H1 (cell line): ENCODE measurements around the gene TEX29. TPM values are rescaled to one million over a fixed set of nuclear protein-coding genes. Genes with fewer than 3 reads are reported as not detected.

Experiments
- CTCF ChIA-PET: fragments of 300-600 bp; sonication (Branson Sonifier 250); formaldehyde crosslinking; loops from one replicate; lab custom pipeline; 2021; ENCODE audit not compliant: partially characterized antibody; lab: Charles Lee
- POLR2A ChIA-PET: fragments of 300-600 bp; sonication (Branson Sonifier 250); formaldehyde crosslinking; loops from one replicate; lab custom pipeline; 2021; ENCODE audit warnings: inconsistent platforms; ENCODE audit not compliant: partially characterized antibody; lab: Charles Lee
- DNase-seq, 2 experiments: peaks; one replicate each; pipeline versions ENCODE4 v3.0.0 to v3.0.0-alpha.2; 2010 to 2022; ENCODE audit warnings: low spot score in 2 of 2, low read depth in 1 of 2, mixed read lengths in 1 of 2
- FAIRE-seq: peaks from 2 replicates; lab custom pipeline; 2011; peaks lifted over from hg19 to GRCh38; lab: Jason Lieb, UNC
- H2AFZ ChIP-seq: 2 replicates; pipeline ENCODE4 v1.8.1; 2012; ENCODE audit warnings: low read length, inconsistent platforms
- H2AK5ac ChIP-seq: 2 replicates; pipeline ENCODE4 v1.6.1; 2013; ENCODE audit warnings: low read depth, low read length
- H2BK120ac ChIP-seq: replicated peaks from 2 replicates; pipeline ENCODE3; 2013; ENCODE audit warnings: low read depth, low read length, inconsistent platforms
- H2BK12ac ChIP-seq: 2 replicates; pipeline ENCODE4 v1.6.1; 2013; ENCODE audit warnings: low read depth, low read length
- H2BK15ac ChIP-seq: 2 replicates; pipeline ENCODE4 v1.6.1; 2013; ENCODE audit warnings: low read length
- H2BK20ac ChIP-seq: 2 replicates; pipeline ENCODE4 v1.6.1; 2013; ENCODE audit warnings: low read length
- H2BK5ac ChIP-seq: 2 replicates; pipeline ENCODE4 v1.6.1; 2013; ENCODE audit warnings: low read depth, low read length
- H3K14ac ChIP-seq: 2 replicates; pipeline ENCODE4 v1.6.1; 2013; ENCODE audit warnings: inconsistent platforms; ENCODE audit not compliant: insufficient read length
- H3K18ac ChIP-seq: 2 replicates; pipeline ENCODE4 v1.6.1; 2013; ENCODE audit warnings: low read length; ENCODE audit errors: extremely low read depth
- H3K23ac ChIP-seq: 2 replicates; pipeline ENCODE4 v1.6.1; 2013; ENCODE audit warnings: inconsistent platforms; ENCODE audit not compliant: insufficient read length
- H3K23me2 ChIP-seq: 2 replicates; pipeline ENCODE4 v1.6.1; 2013; ENCODE audit warnings: low read depth, low read length
- H3K27ac ChIP-seq: 2 replicates; pipeline ENCODE4 v1.6.1; 2011; ENCODE audit warnings: low read depth, low read length, inconsistent platforms
- H3K27me3 ChIP-seq, 4 experiments: replicated peaks in 1 of 4; 1 replicate in 1 of 4; 2 replicates in 3 of 4; pipeline versions ENCODE4 v1.6.1 to v1.8.1; 2011 to 2013; ENCODE audit warnings: low read length in 3 of 4, mild to moderate bottlenecking in 3 of 4, inconsistent platforms in 2 of 4, mixed read lengths in 2 of 4, moderate library complexity in 1 of 4; ENCODE audit not compliant: control insufficient read depth in 3 of 4, insufficient read depth in 3 of 4; ENCODE audit errors: extremely low read depth in 1 of 4
- H3K36me3 ChIP-seq, 4 experiments: 2 replicates each; pipeline versions ENCODE4 v1.6.1 to v1.8.1; 2011 to 2013; ENCODE audit warnings: mild to moderate bottlenecking in 4 of 4, low read length in 3 of 4, moderate library complexity in 2 of 4, control low read depth in 1 of 4, inconsistent platforms in 1 of 4; ENCODE audit not compliant: insufficient read depth in 4 of 4, control insufficient read depth in 2 of 4
- H3K4ac ChIP-seq: replicated peaks from 2 replicates; pipeline ENCODE3; 2013; ENCODE audit warnings: low read length, low read depth, mixed read lengths, inconsistent platforms; ENCODE audit not compliant: insufficient read length
- H3K4me1 ChIP-seq, 4 experiments: replicated peaks in 1 of 4; 1 replicate in 1 of 4; 2 replicates in 3 of 4; pipeline versions ENCODE4 v1.6.1 to v1.8.1; 2011 to 2013; ENCODE audit warnings: low read length in 3 of 4, inconsistent platforms in 2 of 4, mixed read lengths in 1 of 4; ENCODE audit not compliant: insufficient read depth in 4 of 4, control insufficient read depth in 3 of 4
- H3K4me2 ChIP-seq, 2 experiments: 2 replicates each; pipeline versions ENCODE4 v1.6.1 to v1.8.1; 2011 to 2013; ENCODE audit warnings: low read depth in 2 of 2, low read length in 2 of 2, control low read depth in 1 of 2, inconsistent platforms in 1 of 2, mild to moderate bottlenecking in 1 of 2; ENCODE audit not compliant: insufficient read depth in 1 of 2
- H3K4me3 ChIP-seq, 4 experiments: fragments of 200-600, 300-600 bp in 1 of 4; sonication (generic), shearing (Covaris generic), sonication (Bioruptor Twin) in 1 of 4; 2 replicates each; pipeline versions ENCODE4 v1.5.1 to v1.8.1; 2011 to 2016; ENCODE audit warnings: low read length in 4 of 4, low read depth in 3 of 4, control low read depth in 2 of 4, inconsistent platforms in 2 of 4, mild to moderate bottlenecking in 2 of 4, mixed read lengths in 1 of 4, moderate library complexity in 1 of 4; ENCODE audit not compliant: insufficient read depth in 2 of 4; ENCODE audit errors: extremely low read depth in 1 of 4
- H3K56ac ChIP-seq: replicated peaks from 2 replicates; pipeline ENCODE3; 2013; ENCODE audit warnings: low read depth, mild to moderate bottlenecking, mixed read lengths, low read length, inconsistent platforms; ENCODE audit not compliant: insufficient read length
- H3K79me1 ChIP-seq: 2 replicates; pipeline ENCODE4 v1.6.1; 2013; ENCODE audit warnings: low read depth, low read length, control low read depth
- H3K79me2 ChIP-seq, 2 experiments: 2 replicates each; pipeline versions ENCODE4 v1.6.1 to v1.8.1; 2012 to 2013; ENCODE audit warnings: low read length in 2 of 2, mild to moderate bottlenecking in 2 of 2, inconsistent platforms in 1 of 2; ENCODE audit not compliant: insufficient read depth in 2 of 2, control insufficient read depth in 1 of 2
- H3K9ac ChIP-seq, 4 experiments: replicated peaks in 1 of 4; 1 replicate in 1 of 4; 2 replicates in 3 of 4; pipeline versions ENCODE4 v1.6.1 to v1.8.1; 2011 to 2013; ENCODE audit warnings: low read depth in 3 of 4, low read length in 3 of 4, control low read depth in 2 of 4, mild to moderate bottlenecking in 2 of 4, moderate library complexity in 2 of 4, inconsistent platforms in 1 of 4; ENCODE audit errors: extremely low read depth in 1 of 4
- H3K9me3 ChIP-seq, 2 experiments: 2 replicates each; pipeline versions ENCODE4 v1.6.1 to v1.8.1; 2012 to 2013; ENCODE audit warnings: mild to moderate bottlenecking in 2 of 2, moderate library complexity in 2 of 2, control low read depth in 1 of 2, inconsistent platforms in 1 of 2, low read depth in 1 of 2, low read length in 1 of 2, mixed read lengths in 1 of 2; ENCODE audit not compliant: insufficient read depth in 2 of 2
- H4K20me1 ChIP-seq, 2 experiments: replicated peaks in 1 of 2; 2 replicates each; pipeline versions ENCODE3 to v1.8.1; 2011 to 2013; ENCODE audit warnings: inconsistent platforms in 2 of 2, low read length in 2 of 2, mild to moderate bottlenecking in 1 of 2; ENCODE audit not compliant: insufficient read depth in 2 of 2, control insufficient read depth in 1 of 2
- H4K5ac ChIP-seq: 2 replicates; pipeline ENCODE4 v1.6.1; 2013; ENCODE audit warnings: low read length, low read depth, mixed read lengths, inconsistent platforms; ENCODE audit not compliant: insufficient read length
- H4K8ac ChIP-seq: 2 replicates; pipeline ENCODE4 v1.8.0; 2013; ENCODE audit warnings: mild to moderate bottlenecking, moderate library complexity, low read length, inconsistent platforms; ENCODE audit not compliant: insufficient read depth; ENCODE audit errors: extremely low read depth
- H4K91ac ChIP-seq: replicated peaks from 2 replicates; pipeline ENCODE3; 2013; ENCODE audit warnings: low read length, mixed read lengths, inconsistent platforms; ENCODE audit not compliant: insufficient read length
- CHD1 ChIP-seq: IDR thresholded peaks from 2 replicates; pipeline ENCODE4 v1.6.1; 2012; ENCODE audit warnings: low read depth, low read length, improper control_type of control experiment
- GTF2F1 ChIP-seq: IDR thresholded peaks from 2 replicates; pipeline ENCODE4 v1.6.1; 2012; ENCODE audit warnings: low read depth, low read length, improper control_type of control experiment, borderline replicate concordance
- NANOG ChIP-seq: IDR thresholded peaks from 2 replicates; pipeline ENCODE4 v1.6.1; 2011; ENCODE audit warnings: low read length, low read depth, mild to moderate bottlenecking, inconsistent platforms; ENCODE audit not compliant: insufficient read depth, poor library complexity, severe bottlenecking
- POLR2A ChIP-seq, 2 experiments: IDR thresholded peaks; 1 replicate in 1 of 2; 2 replicates in 1 of 2; pipeline ENCODE4 v1.6.1; 2011; ENCODE audit warnings: low read depth in 2 of 2, low read length in 2 of 2, mild to moderate bottlenecking in 2 of 2; ENCODE audit errors: control extremely low read depth in 1 of 2
- POLR2AphosphoS5 ChIP-seq: IDR thresholded peaks from 2 replicates; pipeline ENCODE4 v1.6.1; 2011; ENCODE audit warnings: low read depth, low read length
- RAD21 ChIP-seq, 2 experiments: IDR thresholded peaks in 1 of 2; conservative IDR thresholded peaks in 1 of 2; 2 replicates each; pipeline ENCODE4 v1.6.1; 2011; ENCODE audit warnings: low read depth in 2 of 2, low read length in 2 of 2, improper control_type of control experiment in 1 of 2, inconsistent platforms in 1 of 2, mild to moderate bottlenecking in 1 of 2, moderate library complexity in 1 of 2
- RNF2 ChIP-seq: fragments of 200-900, 300-1000 bp; sonication (generic); IDR thresholded peaks from 2 replicates; pipeline ENCODE4 v1.7.1; 2016; ENCODE audit warnings: borderline replicate concordance, low read depth, mild to moderate bottlenecking, antibody characterized with exemption, low read length; ENCODE audit not compliant: poor library complexity, severe bottlenecking; ENCODE audit errors: missing control alignments
- SAP30 ChIP-seq: fragments of 300-600 bp; sonication (generic); IDR thresholded peaks from 2 replicates; pipeline ENCODE4 v1.7.1; 2012; ENCODE audit warnings: low read length, moderate library complexity, mild to moderate bottlenecking, inconsistent platforms; ENCODE audit not compliant: insufficient read depth, insufficient replicate concordance
- SIX5 ChIP-seq: IDR thresholded peaks from 2 replicates; pipeline ENCODE4 v1.6.1; 2011; ENCODE audit warnings: mild to moderate bottlenecking, low read depth, low read length
- SP4 ChIP-seq: IDR thresholded peaks from 2 replicates; pipeline ENCODE4 v1.6.1; 2012; ENCODE audit warnings: low read length, inconsistent platforms
- TAF1 ChIP-seq: IDR thresholded peaks from 2 replicates; pipeline ENCODE4 v1.6.1; 2011; ENCODE audit warnings: mild to moderate bottlenecking, low read depth, low read length
- TCF12 ChIP-seq: IDR thresholded peaks from 2 replicates; pipeline ENCODE4 v1.6.1; 2011; ENCODE audit warnings: low read depth, mild to moderate bottlenecking, low read length
- YY1 ChIP-seq: IDR thresholded peaks from 2 replicates; pipeline ENCODE4 v1.6.1; 2011; ENCODE audit warnings: low read depth, mild to moderate bottlenecking, low read length
- ZNF274 ChIP-seq: IDR thresholded peaks from 2 replicates; pipeline ENCODE4 v1.7.0; 2012; ENCODE audit warnings: low read length, borderline replicate concordance; ENCODE audit errors: extremely low read depth
- WGBS, 2 experiments: shearing (Covaris generic) in 1 of 2; methylation state at CpG; one replicate each; pipeline versions ENCODE4 v1.1.6 to v1.1.7; 2013 to 2015; ENCODE audit warnings: low lambda C conversion rate in 2 of 2, mixed read lengths in 2 of 2, inconsistent platforms in 1 of 2, low coverage in 1 of 2, missing lambda C conversion rate in 1 of 2; ENCODE audit not compliant: insufficient replicate concordance in 2 of 2, insufficient coverage in 1 of 2, insufficient read length in 1 of 2; ENCODE audit errors: extremely low coverage in 1 of 2, missing lambda C conversion rate in 1 of 2; 5-methylcytosine and 5-hydroxymethylcytosine counted together
- polyA plus RNA-seq, 7 experiments: library from polyadenylated mRNA; depleted of rRNA in 3 of 7; stranded (reverse) in 5 of 7; unstranded in 2 of 7; fragments of >200 nt in 5 of 7; fragments of 200-250 nt in 2 of 7; gene quantifications; 1 replicate in 5 of 7; 2 replicates in 1 of 7; 4 replicates in 1 of 7; pipeline versions ENCODE4 v1.2.1 to v1.2.3, GENCODE V29; 2011 to 2013; ENCODE audit warnings: missing spikeins in 2 of 7, mixed read lengths in 2 of 7
- total RNA-seq: library from RNA; stranded (reverse); fragmentation: NEBNext Ultra II Directional; extraction: Animal tissue kit (Norgen Biotek cat#: 25700); gene quantifications from 2 replicates; pipeline ENCODE4 v1.2.1, GENCODE V29; 2021

The TEX29 gene
- total and polyA plus RNA-seq, 2 of the 8 experiments (the other 6 are each of a cell fraction or from before 2014, with no cell fraction given), result 0.08 TPM; not detected in 1

- H3K36me3 ChIP-seq, result no peaks in the 10 kb centered on the region
- H4K20me1 ChIP-seq, result no peaks in the 10 kb centered on the region
- no peaks in the 10 kb centered on the region for H3K23me2 ChIP-seq
- H2BK12ac ChIP-seq, result no peak overlapping the region
- no peak overlapping the region for H3K14ac ChIP-seq
- no peak overlapping the region for H3K23ac ChIP-seq
- H3K56ac ChIP-seq, result no peak overlapping the region
- H2BK5ac ChIP-seq, result no peak overlapping the region
- no peaks in the 10 kb centered on the region for H3K79me2 ChIP-seq
- FAIRE-seq (no peak), DNase-seq (no peak)
- H3K4me3 ChIP-seq, result no peak overlapping the region
- H3K79me1 ChIP-seq, result no peaks in the 10 kb centered on the region
- H2BK120ac ChIP-seq, result no peak overlapping the region
- H2AK5ac ChIP-seq, result no peak overlapping the region
- ChIA-PET CTCF (interaction anchor here (3.3 kb wide), 1 partner anchor 58 kb away, joined by 31 read pairs; no protein-coding TSS in a partner anchor), POLR2A (no interaction called here)
- H3K27ac ChIP-seq, result no peak overlapping the region
- H3K4ac ChIP-seq, result no peak overlapping the region
- WGBS, 2 experiments, result 89% methylated on average over 6 of the region's 6 CpGs; no CpG with 5 or more reads in 1 of the 2 experiments
- H2BK20ac ChIP-seq, result no peak overlapping the region
- no peak overlapping the region for H2BK15ac ChIP-seq
- no peak overlapping the region for H4K5ac ChIP-seq
- H3K9me3 ChIP-seq, result no peaks in the 10 kb centered on the region
- H3K27me3 ChIP-seq, result no peaks in the 10 kb centered on the region; a peak in 1 of 7 replicates
- H4K8ac ChIP-seq, result no peak overlapping the region
- no peak overlapping the region for H3K18ac ChIP-seq
- H4K91ac ChIP-seq, result no peak overlapping the region
- H3K4me2 ChIP-seq, result no peak overlapping the region
- H3K9ac ChIP-seq, result no peak overlapping the region
- H2AFZ ChIP-seq, result no peak overlapping the region
- H3K4me1 ChIP-seq, result peaks cover 0 to 5% (median 2%) of the 10 kb centered on the region in 4 experiments; a peak in 4 of 7 replicates
- TF ChIP-seq RNF2 (no peak), SAP30 (no peak), CHD1 (no peak), POLR2A (IDR thresholded peaks at IDR 0.05; ENCODE audit: control extremely low read depth in 1 of 2, low read depth in 2 of 2, low read length in 2 of 2) (no peak), YY1 (no peak), RAD21 (IDR thresholded peaks at IDR 0.05 in 1 of 2, conservative IDR thresholded peaks at IDR 0.05 in 1 of 2; ENCODE audit: low read depth in 2 of 2, low read length in 2 of 2) (no peak), TCF12 (no peak), NANOG (no peak), ZNF274 (no peak), GTF2F1 (no peak), SP4 (no peak), SIX5 (no peak), TAF1 (no peak), POLR2AphosphoS5 (no peak)
Observed at GRCh38 chr13:111347438-111347837, 27.0 kb downstream of the TEX29 start.
